ENCODE results near the gene RAB26.
"Not testable (repeated sequence)": the region's sequence is repeated elsewhere in the genome, so short reads cannot be mapped to it uniquely, and the experiment has no call there.

The RAB26 gene

DNA sequence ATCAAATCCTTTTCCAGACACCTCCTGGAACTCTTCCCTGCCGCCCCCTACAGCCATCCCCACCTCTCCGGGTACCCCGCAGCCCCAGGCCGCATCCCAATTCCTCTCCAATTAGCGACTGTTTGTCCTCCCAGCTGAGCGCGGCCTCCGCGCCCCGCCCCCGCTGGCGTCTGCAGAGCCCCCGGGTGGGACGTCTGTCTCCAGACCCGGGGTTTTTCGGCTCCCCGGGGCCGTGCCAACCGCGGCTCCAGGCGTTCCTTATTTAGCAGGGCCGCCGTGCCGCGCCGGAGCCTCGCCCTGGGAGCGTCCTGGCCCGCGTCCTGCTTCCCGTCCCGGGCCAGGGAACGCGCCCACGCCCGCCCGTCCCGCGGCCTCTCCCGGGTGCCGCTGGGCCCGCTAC is 13.4 kb upstream of the RAB26 start:
- CTCF ChIA-PET; POLR2A ChIA-PET (ENCODE audit: low non-redundant PET); DNase-seq (ENCODE audit: low spot score): not testable (repeated sequence)
- H3K27ac ChIP-seq, result peak overlapping the region; percentile 82

DNA sequence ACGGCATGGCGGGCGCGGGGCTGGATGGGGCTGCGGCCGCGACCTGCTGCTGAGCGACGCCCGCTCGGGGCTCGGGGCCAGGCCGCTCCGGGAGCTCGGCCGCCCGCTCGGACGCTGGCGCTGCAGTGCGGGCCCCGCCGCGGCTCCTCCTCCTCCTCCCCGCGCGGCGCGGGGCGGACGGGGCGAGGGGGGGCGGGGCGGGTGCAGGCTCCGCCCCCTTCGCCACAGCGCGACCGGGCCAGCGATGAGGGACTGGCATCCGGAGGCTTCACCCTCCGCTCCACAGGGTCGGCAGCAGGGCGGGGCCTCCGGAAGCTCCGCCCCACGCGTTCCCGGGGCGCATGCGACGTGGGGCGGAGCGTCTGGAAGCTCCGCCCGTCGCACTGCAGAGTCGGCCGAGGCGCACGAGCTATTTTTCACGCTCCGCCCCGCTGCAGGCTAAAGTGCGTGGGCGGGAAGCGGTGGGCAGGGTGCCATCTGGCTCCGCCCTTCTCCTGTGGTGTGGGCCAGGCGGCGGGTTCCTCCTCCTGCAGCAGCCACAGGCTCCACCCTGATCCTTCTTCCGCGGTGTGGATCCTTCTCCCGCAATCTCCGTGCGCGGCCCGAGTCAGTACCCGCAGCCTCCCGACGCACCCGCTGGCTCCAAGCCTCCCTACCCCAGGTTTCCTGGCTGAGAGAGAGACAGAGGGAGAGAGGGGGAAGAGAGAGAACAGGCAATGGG is 12.5 kb upstream of the RAB26 start, which contains the start of gene PKD1:
PKD1 (minus strand) TSS at position 129 of the 721 bp plus-strand sequence. CDS start 209 bp downstream, outside the sequence.
- DNase-seq (ENCODE audit: low spot score); CTCF ChIA-PET; POLR2A ChIA-PET (ENCODE audit: low non-redundant PET): not testable (repeated sequence)
- H3K27ac ChIP-seq, result peak within 1 kb of the TSS; percentile 82

- no peak for DNase-seq (ENCODE audit: low spot score)
- TF ChIP-seq, protein P1, sequence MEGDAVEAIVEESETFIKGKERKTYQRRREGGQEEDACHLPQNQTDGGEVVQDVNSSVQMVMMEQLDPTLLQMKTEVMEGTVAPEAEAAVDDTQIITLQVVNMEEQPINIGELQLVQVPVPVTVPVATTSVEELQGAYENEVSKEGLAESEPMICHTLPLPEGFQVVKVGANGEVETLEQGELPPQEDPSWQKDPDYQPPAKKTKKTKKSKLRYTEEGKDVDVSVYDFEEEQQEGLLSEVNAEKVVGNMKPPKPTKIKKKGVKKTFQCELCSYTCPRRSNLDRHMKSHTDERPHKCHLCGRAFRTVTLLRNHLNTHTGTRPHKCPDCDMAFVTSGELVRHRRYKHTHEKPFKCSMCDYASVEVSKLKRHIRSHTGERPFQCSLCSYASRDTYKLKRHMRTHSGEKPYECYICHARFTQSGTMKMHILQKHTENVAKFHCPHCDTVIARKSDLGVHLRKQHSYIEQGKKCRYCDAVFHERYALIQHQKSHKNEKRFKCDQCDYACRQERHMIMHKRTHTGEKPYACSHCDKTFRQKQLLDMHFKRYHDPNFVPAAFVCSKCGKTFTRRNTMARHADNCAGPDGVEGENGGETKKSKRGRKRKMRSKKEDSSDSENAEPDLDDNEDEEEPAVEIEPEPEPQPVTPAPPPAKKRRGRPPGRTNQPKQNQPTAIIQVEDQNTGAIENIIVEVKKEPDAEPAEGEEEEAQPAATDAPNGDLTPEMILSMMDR (conservative IDR thresholded peaks at IDR 0.05; ENCODE audit: low read depth), result no peak
- ChIA-PET CTCF (interaction anchor here (0.8 kb wide), 1 partner anchor 22 kb away, joined by 4 read pairs; no protein-coding TSS in a partner anchor), POLR2A (ENCODE audit: low non-redundant PET) (interaction anchor here (0.5 kb wide), 1 partner anchor 244 kb away, joined by 3 read pairs; no protein-coding TSS in a partner anchor)
- peak overlapping the region; percentile 8; the same call in 1 of the 2 replicates for H3K27ac ChIP-seq
These were observed 5.2 kb upstream of the RAB26 start for GRCh38 chr16:2142942-2143877.

- CTCF ChIA-PET, result interaction anchor here (0.8 kb wide), 1 partner anchor 23 kb away, joined by 4 read pairs; no protein-coding TSS in a partner anchor
- TF ChIP-seq, protein P1 (conservative IDR thresholded peaks at IDR 0.05; ENCODE audit: low read depth), result no peak
- no peak for DNase-seq (ENCODE audit: low spot score)
- H3K27ac ChIP-seq, result peak overlapping the region; percentile 8
- POLR2A ChIA-PET (ENCODE audit: low non-redundant PET), result interaction anchor here (0.5 kb wide), 1 partner anchor 245 kb away, joined by 3 read pairs; no protein-coding TSS in a partner anchor
These were observed 4.4 kb upstream of the RAB26 start for GRCh38 chr16:2143878-2144485.

GRCh38 chr16:2145843-2146242 is 2.6 kb upstream of the RAB26 start:
- DNase-seq (ENCODE audit: low spot score), result no peak
- peak overlapping the region; percentile 100 for H3K27ac ChIP-seq
- TF ChIP-seq, protein P1 (conservative IDR thresholded peaks at IDR 0.05; ENCODE audit: low read depth), result no peak
- CTCF ChIA-PET, result interaction anchor here (0.6 to 1.4 kb wide), 2 partner anchors 116 to 123 kb away, joined by 3 to 6 read pairs; no protein-coding TSS in a partner anchor
- POLR2A ChIA-PET (ENCODE audit: low non-redundant PET), result no interaction called here

GRCh38 chr16:2147378-2147777 is 1.0 kb upstream of the RAB26 start:
- POLR2A ChIA-PET (ENCODE audit: low non-redundant PET), result no interaction called here
- peak overlapping the region; percentile 100 for H3K27ac ChIP-seq
- no peak for DNase-seq (ENCODE audit: low spot score)
- CTCF ChIA-PET, result interaction anchor here (1.4 kb wide), 1 partner anchor 125 kb away, joined by 6 read pairs; no protein-coding TSS in a partner anchor
- TF ChIP-seq, protein P1 (conservative IDR thresholded peaks at IDR 0.05; ENCODE audit: low read depth), result no peak
